SK-N-SH treated with all-trans-retinoic acid at 6 μM for 48 hours (cell line): Measurements from ENCODE around the gene SECISBP2.

ENCODE experiments used
- ATAC-seq: fragments of 200-7000 bp; cut with Tn5 transposase; 3 replicates; pipeline ENCODE4 v1.9.1; 2020; ENCODE audit warnings: mild to moderate bottlenecking, moderate library complexity
- BACH2 ChIP-seq: fragments of 250-450 bp; sonication (Bioruptor Pico); IDR thresholded peaks from 2 replicates; pipeline ENCODE4 v1.9.0; 2021; ENCODE audit warnings: mild to moderate bottlenecking, borderline replicate concordance
- CREB5 ChIP-seq: fragments of 250-450 bp; sonication (Bioruptor Pico); IDR thresholded peaks from 2 replicates; pipeline ENCODE4 v1.5.1; 2020; ENCODE audit warnings: low read depth, mild to moderate bottlenecking, moderate library complexity
- CSDC2 ChIP-seq: fragments of 250-450 bp; sonication (Bioruptor Pico); IDR thresholded peaks from 2 replicates; pipeline ENCODE4 v1.5.0; 2020; ENCODE audit warnings: mild to moderate bottlenecking, moderate library complexity
- ESRRG ChIP-seq: fragments of 250-450 bp; sonication (Bioruptor Pico); IDR thresholded peaks from 2 replicates; pipeline ENCODE4 v1.6.1; 2021; ENCODE audit warnings: mild to moderate bottlenecking
- GLIS3 ChIP-seq: fragments of 250-450 bp; sonication (Bioruptor Pico); IDR thresholded peaks from 2 replicates; pipeline ENCODE4 v1.5.0; 2020; ENCODE audit warnings: mild to moderate bottlenecking, moderate library complexity
- ISL1 ChIP-seq: fragments of 250-450 bp; sonication (Bioruptor Pico); IDR thresholded peaks from 2 replicates; pipeline ENCODE4 v2.1.2; 2022; ENCODE audit warnings: mild to moderate bottlenecking, moderate library complexity
- OSR1 ChIP-seq: fragments of 250-450 bp; sonication (Bioruptor Pico); IDR thresholded peaks from 2 replicates; pipeline ENCODE4 v1.8.0; 2022; ENCODE audit warnings: moderate library complexity, mild to moderate bottlenecking, inconsistent platforms
- PATZ1 ChIP-seq: fragments of 250-450 bp; sonication (Bioruptor Pico); IDR thresholded peaks from 2 replicates; pipeline ENCODE4 v1.8.0; 2020; ENCODE audit warnings: mild to moderate bottlenecking, moderate library complexity, borderline replicate concordance
- PPARA ChIP-seq: fragments of 250-450 bp; sonication (Bioruptor Pico); IDR thresholded peaks from 2 replicates; pipeline ENCODE4 v1.5.0; 2020; ENCODE audit warnings: mild to moderate bottlenecking, borderline replicate concordance
- RARB ChIP-seq: fragments of 250-450 bp; sonication (Bioruptor Pico); IDR thresholded peaks from 2 replicates; pipeline ENCODE4 v1.8.0; 2021; ENCODE audit warnings: mild to moderate bottlenecking, moderate library complexity
- SNAI2 ChIP-seq: fragments of 250-450 bp; sonication (Bioruptor Pico); IDR thresholded peaks from 2 replicates; pipeline ENCODE4 v1.5.0; 2020; ENCODE audit warnings: mild to moderate bottlenecking, moderate library complexity
- TCF4 ChIP-seq: fragments of 250-450 bp; sonication (Bioruptor Pico); IDR thresholded peaks from 2 replicates; pipeline ENCODE4 v1.8.0; 2021; ENCODE audit warnings: mild to moderate bottlenecking, moderate library complexity, borderline replicate concordance
- TOX ChIP-seq: fragments of 250-450 bp; sonication (Bioruptor Pico); IDR thresholded peaks from 2 replicates; pipeline ENCODE4 v1.8.0; 2021; ENCODE audit warnings: mild to moderate bottlenecking, moderate library complexity, borderline replicate concordance
- ZC3H10 ChIP-seq: fragments of 250-450 bp; sonication (Bioruptor Pico); IDR thresholded peaks from 2 replicates; pipeline ENCODE4 v1.5.1; 2021; ENCODE audit warnings: mild to moderate bottlenecking, moderate library complexity
- ZFP3 ChIP-seq: fragments of 250-450 bp; sonication (Bioruptor Pico); IDR thresholded peaks from 2 replicates; pipeline ENCODE4 v1.5.0; 2020; ENCODE audit warnings: mild to moderate bottlenecking, moderate library complexity
- ZFP30 ChIP-seq: fragments of 450-650 bp; formaldehyde crosslinking; IDR thresholded peaks from 2 replicates; pipeline ENCODE4 v1.5.0; 2022; ENCODE audit warnings: mild to moderate bottlenecking, moderate library complexity
- ZNF70 ChIP-seq: fragments of 450-650 bp; formaldehyde crosslinking; IDR thresholded peaks from 2 replicates; pipeline ENCODE4 v1.5.0; 2020; ENCODE audit warnings: mild to moderate bottlenecking, moderate library complexity
- ZNF8 ChIP-seq: fragments of 450-650 bp; formaldehyde crosslinking; IDR thresholded peaks from 2 replicates; pipeline ENCODE4 v1.5.0; 2020; ENCODE audit warnings: mild to moderate bottlenecking, moderate library complexity
- TF ChIP-seq, protein P1 (sequence below): fragments of 250-450 bp; sonication (Bioruptor Pico); IDR thresholded peaks from 2 replicates; pipeline ENCODE4 v1.5.1; 2021; ENCODE audit warnings: mild to moderate bottlenecking, moderate library complexity
- TF ChIP-seq, protein P2 (sequence below): fragments of 250-450 bp; sonication (Bioruptor Pico); IDR thresholded peaks from 2 replicates; pipeline ENCODE4 v1.8.0; 2021; ENCODE audit warnings: low read depth, mild to moderate bottlenecking, moderate library complexity, borderline replicate concordance

Gene SECISBP2

GRCh38 chr9:89356782-89357181 lies 38.5 kb downstream of the SECISBP2 start:
- TF ChIP-seq CSDC2 (CRISPR knock-in tag): no peak
- TF ChIP-seq TCF4 (CRISPR knock-in tag): no peak
- TF ChIP-seq ZC3H10: no peak
- TF ChIP-seq, protein P1, sequence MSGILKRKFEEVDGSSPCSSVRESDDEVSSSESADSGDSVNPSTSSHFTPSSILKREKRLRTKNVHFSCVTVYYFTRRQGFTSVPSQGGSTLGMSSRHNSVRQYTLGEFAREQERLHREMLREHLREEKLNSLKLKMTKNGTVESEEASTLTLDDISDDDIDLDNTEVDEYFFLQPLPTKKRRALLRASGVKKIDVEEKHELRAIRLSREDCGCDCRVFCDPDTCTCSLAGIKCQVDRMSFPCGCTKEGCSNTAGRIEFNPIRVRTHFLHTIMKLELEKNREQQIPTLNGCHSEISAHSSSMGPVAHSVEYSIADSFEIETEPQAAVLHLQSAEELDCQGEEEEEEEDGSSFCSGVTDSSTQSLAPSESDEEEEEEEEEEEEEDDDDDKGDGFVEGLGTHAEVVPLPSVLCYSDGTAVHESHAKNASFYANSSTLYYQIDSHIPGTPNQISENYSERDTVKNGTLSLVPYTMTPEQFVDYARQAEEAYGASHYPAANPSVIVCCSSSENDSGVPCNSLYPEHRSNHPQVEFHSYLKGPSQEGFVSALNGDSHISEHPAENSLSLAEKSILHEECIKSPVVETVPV (CRISPR knock-in tag): no peak
- no peak for TF ChIP-seq OSR1 (CRISPR knock-in tag)
- TF ChIP-seq SNAI2: no peak
- TF ChIP-seq TOX: no peak
- TF ChIP-seq ISL1 (CRISPR knock-in tag): no peak
- TF ChIP-seq CREB5 (CRISPR knock-in tag): no peak
- TF ChIP-seq ESRRG (CRISPR knock-in tag): no peak
- TF ChIP-seq, protein P2, sequence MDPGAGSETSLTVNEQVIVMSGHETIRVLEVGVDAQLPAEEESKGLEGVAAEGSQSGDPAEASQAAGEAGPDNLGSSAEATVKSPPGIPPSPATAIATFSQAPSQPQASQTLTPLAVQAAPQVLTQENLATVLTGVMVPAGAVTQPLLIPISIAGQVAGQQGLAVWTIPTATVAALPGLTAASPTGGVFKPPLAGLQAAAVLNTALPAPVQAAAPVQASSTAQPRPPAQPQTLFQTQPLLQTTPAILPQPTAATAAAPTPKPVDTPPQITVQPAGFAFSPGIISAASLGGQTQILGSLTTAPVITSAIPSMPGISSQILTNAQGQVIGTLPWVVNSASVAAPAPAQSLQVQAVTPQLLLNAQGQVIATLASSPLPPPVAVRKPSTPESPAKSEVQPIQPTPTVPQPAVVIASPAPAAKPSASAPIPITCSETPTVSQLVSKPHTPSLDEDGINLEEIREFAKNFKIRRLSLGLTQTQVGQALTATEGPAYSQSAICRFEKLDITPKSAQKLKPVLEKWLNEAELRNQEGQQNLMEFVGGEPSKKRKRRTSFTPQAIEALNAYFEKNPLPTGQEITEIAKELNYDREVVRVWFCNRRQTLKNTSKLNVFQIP: no peak
- TF ChIP-seq PPARA: no peak
- ATAC-seq: no peak

DNA sequence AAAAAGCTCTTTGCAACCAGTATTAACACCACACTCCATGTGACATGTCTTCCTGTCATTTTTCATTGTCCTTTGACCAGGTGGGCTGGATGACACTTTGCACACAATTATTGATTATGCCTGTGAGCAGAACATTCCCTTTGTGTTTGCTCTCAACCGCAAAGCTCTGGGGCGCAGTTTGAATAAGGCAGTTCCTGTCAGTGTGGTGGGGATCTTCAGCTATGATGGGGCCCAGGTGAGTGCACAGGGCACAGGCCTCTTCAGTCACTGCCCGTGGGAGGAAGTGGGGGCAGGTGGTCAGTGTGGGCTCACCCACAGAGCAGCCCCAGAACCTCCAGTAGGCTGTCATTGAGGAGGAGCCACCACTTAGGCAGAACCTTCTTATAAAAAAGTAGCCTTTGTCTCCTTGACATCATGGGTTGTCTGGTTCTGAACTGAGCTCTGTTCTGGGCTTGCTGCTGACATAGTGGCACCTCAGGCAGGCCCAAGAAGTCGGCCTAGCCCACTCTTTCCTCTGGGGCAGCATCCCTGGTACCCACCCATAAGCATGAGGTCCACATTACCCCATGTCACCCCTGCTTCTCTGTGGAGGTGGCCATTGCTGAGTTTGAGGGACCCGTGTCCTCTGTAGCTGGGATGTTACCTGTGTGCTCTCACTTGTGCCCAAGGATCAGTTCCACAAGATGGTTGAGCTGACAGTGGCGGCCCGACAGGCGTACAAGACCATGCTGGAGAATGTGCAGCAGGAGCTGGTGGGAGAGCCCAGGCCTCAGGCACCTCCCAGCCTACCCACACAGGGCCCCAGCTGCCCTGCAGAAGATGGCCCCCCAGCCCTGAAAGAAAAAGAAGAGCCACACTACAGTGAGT lies 39.3 kb downstream of the SECISBP2 start:
- ATAC-seq: no peak
- TF ChIP-seq, protein P1 (CRISPR knock-in tag): no peak
- TF ChIP-seq ESRRG (CRISPR knock-in tag) (no peak), CSDC2 (CRISPR knock-in tag) (no peak), CREB5 (CRISPR knock-in tag) (no peak), ISL1 (CRISPR knock-in tag) (no peak), PPARA (no peak), ZNF8 (CRISPR knock-in tag) (no peak), TCF4 (CRISPR knock-in tag) (no peak), ZFP30 (no peak)
- TF ChIP-seq, all 23 proteins: peak for 0

DNA sequence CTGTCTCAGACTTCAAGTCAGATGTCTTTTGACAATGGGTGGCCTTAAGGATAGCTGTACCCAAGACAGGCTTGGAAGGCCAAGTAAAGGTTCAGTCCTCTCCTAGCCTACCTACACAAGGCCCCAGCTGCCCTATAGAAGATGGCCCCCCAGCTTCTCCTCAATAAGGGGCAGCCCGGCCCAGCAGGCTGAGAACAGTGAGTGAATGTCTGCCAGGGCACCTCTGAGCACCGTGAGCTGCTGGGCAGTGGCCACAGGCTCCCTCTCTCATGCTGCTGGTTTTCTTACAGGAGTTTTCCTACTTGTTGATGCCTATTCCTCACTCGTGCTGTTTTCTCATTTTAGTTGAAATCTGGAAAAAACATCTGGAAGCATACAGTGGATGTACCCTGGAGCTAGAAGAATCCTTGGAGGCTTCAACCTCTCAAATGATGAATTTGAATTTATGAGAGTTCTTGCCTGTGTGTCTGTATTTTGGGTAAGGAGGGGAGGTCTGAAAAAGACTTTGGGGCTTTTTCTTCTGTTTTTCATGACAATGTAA lies 40.1 kb downstream of the SECISBP2 start:
- no peak for TF ChIP-seq ISL1 (CRISPR knock-in tag)
- no peak for TF ChIP-seq ZFP30
- no peak for TF ChIP-seq ZNF70
- no peak for TF ChIP-seq CREB5 (CRISPR knock-in tag)
- no peak for TF ChIP-seq SNAI2
- TF ChIP-seq PATZ1 (CRISPR knock-in tag): no peak
- TF ChIP-seq PPARA: no peak
- no peak for TF ChIP-seq CSDC2 (CRISPR knock-in tag)
- TF ChIP-seq BACH2 (CRISPR knock-in tag): no peak
- no peak for TF ChIP-seq ZC3H10
- TF ChIP-seq ZNF8 (CRISPR knock-in tag): no peak
- no peak for TF ChIP-seq OSR1 (CRISPR knock-in tag)
- TF ChIP-seq, protein P1 (CRISPR knock-in tag): no peak
- no peak for TF ChIP-seq ZFP3
- TF ChIP-seq GLIS3 (CRISPR knock-in tag): no peak
- TF ChIP-seq RARB (CRISPR knock-in tag): no peak
- ATAC-seq: no peak
